AG10803 (cell line): Measurements from ENCODE around the gene PNCK.

Experiments used
- DNase-seq: peaks from one replicate; pipeline ENCODE4 v3.0.0; 2010; ENCODE audit warnings: low read depth
- H3K4me3 ChIP-seq: 2 replicates; pipeline ENCODE4 v1.5.1; 2011; ENCODE audit warnings: mild to moderate bottlenecking, low read length, control low read depth
- TF ChIP-seq, protein P1 (sequence below): conservative IDR thresholded peaks from 2 replicates; pipeline ENCODE4 v1.5.1; 2011; ENCODE audit warnings: mild to moderate bottlenecking, low read length, control low read depth, inconsistent platforms

Gene PNCK

DNA sequence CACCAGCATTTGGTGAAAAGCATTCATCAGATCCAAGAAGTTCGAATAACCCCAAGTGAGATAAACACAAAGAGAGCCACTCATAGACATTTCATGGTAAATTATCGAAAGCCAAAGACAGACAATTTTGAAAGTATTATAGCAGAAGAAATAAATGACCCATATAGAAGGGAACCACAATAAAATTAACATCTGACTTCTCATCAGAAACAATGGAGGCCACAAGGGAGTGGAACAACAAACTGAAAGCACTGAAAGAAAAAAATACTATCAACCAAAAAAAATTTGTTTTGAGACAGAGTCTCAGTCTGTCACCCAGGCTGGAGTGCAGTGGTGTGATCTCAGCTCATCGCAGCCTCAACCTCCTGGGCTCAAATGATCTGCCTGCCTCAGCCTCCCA, 14.3 kb downstream of the PNCK start:
- no peak for DNase-seq
- TF ChIP-seq, protein P1, sequence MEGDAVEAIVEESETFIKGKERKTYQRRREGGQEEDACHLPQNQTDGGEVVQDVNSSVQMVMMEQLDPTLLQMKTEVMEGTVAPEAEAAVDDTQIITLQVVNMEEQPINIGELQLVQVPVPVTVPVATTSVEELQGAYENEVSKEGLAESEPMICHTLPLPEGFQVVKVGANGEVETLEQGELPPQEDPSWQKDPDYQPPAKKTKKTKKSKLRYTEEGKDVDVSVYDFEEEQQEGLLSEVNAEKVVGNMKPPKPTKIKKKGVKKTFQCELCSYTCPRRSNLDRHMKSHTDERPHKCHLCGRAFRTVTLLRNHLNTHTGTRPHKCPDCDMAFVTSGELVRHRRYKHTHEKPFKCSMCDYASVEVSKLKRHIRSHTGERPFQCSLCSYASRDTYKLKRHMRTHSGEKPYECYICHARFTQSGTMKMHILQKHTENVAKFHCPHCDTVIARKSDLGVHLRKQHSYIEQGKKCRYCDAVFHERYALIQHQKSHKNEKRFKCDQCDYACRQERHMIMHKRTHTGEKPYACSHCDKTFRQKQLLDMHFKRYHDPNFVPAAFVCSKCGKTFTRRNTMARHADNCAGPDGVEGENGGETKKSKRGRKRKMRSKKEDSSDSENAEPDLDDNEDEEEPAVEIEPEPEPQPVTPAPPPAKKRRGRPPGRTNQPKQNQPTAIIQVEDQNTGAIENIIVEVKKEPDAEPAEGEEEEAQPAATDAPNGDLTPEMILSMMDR, result no peak
- no peak overlapping the region for H3K4me3 ChIP-seq

DNA sequence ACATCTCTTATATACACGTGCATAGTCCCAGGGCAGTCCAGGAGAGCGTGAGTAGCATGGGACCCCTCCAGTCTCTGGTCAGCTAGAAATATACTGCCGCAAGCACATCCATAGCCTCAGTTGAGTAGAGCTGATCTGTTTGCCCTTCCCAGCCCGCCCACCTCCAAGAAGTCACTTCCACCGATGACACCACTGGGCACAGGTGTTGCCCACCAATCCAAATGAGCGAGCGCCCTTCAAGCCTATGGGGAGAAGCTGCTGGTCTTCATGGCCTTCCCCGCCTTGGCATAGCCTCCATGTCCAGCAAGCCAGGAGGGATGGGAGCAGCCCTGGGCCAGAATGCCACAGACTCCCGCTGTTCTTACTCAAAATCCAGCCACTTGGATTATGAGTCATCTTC, 16.5 kb downstream of the PNCK start:
- DNase-seq, result no peak
- TF ChIP-seq, protein P1, result no peak
- no peak overlapping the region for H3K4me3 ChIP-seq

DNA sequence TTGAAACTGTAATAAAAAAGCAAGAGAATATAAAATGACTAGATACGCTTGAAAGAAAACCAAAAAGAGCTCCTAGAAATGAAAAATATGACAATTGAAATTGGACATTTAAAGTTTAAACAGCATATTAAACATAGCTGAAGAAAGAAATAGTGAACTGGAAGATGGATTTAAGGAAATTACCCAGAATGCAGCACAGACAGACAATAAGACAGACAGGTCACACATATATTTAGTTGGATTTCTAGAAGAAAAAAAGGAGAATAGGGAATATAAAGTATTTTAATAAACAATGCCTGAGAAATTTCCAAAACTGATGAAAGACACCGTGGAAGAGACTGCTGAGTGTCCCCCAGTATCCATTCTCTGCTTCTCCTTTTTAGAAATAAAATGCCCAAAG, 20.1 kb downstream of the PNCK start:
- no peak for DNase-seq
- no peak overlapping the region for H3K4me3 ChIP-seq
- TF ChIP-seq, protein P1, result no peak

DNA sequence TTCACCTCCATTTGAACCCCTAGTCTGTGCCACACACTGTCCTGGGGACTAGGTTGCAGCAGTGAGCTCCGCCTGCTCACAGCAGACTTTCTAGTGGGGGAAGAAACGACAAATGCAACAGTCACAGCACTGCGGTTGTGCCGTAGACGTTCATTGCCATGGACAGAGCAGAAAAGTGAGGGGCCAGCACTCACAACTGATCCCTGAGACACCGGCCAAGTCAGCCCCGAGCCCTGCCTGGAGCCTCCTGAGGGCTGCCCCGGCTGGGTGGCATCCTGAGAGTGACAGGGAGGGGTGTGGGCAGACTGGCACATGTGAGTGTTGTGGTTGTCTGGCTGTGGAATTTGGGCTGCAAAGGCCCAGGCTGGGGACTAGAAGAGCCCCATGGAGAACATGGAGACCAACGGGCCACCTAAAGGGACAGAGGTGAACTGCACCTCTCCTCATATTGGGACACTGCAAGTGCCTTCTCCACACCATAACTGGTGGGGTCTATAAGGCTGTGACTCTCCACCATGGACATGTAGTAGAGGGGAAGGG, 22.0 kb downstream of the PNCK start:
- DNase-seq, result no peak
- TF ChIP-seq, protein P1, result peak; percentile 32; the same call in 1 of the 2 replicates
- H3K4me3 ChIP-seq, result no peak overlapping the region

DNA sequence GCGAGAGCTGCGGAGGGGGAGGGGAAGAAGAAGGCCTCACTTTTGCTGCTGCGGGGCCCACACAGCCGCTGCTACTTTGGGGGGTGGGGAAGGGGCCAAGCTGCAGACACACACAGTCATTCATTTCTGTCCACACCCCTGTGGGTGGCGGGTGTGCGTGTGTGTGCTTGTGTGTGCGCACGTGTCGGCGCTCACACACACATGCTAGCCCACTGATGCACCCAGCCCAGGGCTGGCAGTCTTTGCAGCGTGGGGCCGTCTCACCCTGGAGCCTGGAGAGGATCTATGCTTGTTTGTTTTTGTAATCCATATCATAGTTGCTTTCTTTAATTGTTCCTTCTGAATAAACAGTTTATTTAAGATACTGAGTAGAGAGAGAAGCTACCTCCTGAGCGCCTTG, 22.7 kb downstream of the PNCK start:
- TF ChIP-seq, protein P1, result no peak
- H3K4me3 ChIP-seq, result no peak overlapping the region
- DNase-seq, result no peak

DNA sequence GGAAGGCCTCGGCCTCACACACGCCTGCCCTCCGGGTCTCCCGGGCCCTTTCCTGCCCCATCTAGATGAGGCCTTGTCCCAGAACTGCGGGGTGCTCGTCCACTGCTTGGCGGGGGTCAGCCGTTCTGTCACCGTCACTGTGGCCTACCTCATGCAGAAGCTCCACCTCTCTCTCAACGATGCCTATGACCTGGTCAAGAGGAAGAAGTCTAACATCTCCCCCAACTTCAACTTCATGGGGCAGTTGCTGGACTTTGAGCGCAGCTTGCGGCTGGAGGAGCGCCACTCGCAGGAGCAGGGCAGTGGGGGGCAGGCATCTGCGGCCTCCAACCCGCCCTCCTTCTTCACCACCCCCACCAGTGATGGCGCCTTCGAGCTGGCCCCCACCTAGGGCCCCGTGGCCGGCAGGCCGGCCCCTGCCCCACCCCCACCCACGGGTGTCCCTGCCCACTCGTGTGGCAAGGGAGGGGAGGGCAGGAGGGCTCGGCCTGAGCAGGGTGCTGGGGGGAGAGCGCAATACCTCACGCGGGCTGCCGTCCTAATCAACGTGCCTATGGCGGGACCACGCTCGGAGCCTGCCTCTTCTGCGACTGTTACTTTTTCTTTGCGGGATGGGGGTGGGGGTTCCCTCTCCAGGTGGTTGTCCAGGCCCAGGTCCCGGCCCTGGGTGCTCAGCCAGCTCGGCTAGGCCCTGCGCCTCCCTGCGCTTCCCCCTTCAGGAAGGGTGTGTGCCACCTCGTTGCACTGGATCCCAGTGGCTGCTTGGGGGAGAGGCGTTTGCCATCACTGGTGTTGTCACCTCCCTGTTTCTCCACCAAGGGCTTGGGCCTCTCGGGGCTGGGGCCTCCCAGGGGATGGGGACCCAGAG, 23.5 kb downstream of the PNCK start:
- TF ChIP-seq, protein P1, result no peak
- DNase-seq, result no peak
- no peak overlapping the region for H3K4me3 ChIP-seq

DNA sequence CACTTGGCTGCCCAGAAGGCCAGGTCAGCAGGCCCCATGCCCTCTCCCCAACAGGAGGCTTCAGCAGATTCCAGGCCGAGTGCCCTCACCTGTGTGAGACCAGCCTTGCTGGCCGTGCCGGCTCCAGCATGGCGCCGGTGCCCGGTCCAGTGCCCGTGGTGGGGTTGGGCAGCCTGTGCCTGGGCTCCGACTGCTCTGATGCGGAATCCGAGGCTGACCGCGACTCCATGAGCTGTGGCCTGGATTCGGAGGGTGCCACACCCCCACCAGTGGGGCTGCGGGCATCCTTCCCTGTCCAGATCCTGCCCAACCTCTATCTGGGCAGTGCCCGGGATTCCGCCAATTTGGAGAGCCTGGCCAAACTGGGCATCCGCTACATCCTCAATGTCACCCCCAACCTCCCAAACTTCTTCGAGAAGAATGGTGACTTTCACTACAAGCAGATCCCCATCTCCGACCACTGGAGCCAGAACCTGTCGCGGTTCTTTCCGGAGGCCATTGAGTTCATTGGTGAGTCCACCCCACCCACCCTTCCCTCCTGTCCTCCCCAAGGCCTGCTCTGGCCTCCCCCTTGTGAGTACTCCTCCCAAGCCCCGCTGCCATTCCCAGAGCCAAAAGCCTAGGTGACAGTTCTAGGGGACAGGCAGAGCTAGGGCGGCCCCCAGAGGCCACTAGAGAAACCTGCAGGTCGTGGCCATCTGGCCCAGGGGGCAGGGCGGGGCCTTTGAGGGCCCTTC, 24.3 kb downstream of the PNCK start:
- TF ChIP-seq, protein P1, result peak; percentile 32; the same call in 1 of the 2 replicates
- DNase-seq, result no peak
- H3K4me3 ChIP-seq, result no peak overlapping the region
